Stimulated activated CD4-positive, alpha-beta T cell treated with anti-CD3 and anti-CD28 coated beads, Interleukin-4, amount 100 ng/mL, for 24 hours (primary cell): ENCODE measurements around the gene KRTAP5-6.
"Not testable (repeated sequence)": the region's sequence is repeated elsewhere in the genome, so short reads cannot be mapped to it uniquely, and the experiment has no call there.

Experiments
- DNase-seq: peaks from one replicate; pipeline ENCODE4 v3.0.0-alpha.2; 2020

KRTAP5-6 gene

GRCh38 chr11:1661454-1662269 lies 35.3 kb upstream of the KRTAP5-6 start:
- DNase-seq: not testable (repeated sequence)

GRCh38 chr11:1662699-1663283 lies 34.2 kb upstream of the KRTAP5-6 start:
- not testable (repeated sequence) for DNase-seq

GRCh38 chr11:1665313-1665712 lies 31.7 kb upstream of the KRTAP5-6 start:
- DNase-seq: no peak

GRCh38 chr11:1667121-1667850 lies 29.7 kb upstream of the KRTAP5-6 start:
- no peak for DNase-seq

GRCh38 chr11:1667906-1668305 lies 29.1 kb upstream of the KRTAP5-6 start:
- DNase-seq: no peak

- no peak for DNase-seq
Measured at GRCh38 chr11:1668911-1669473, 28.0 kb upstream of the KRTAP5-6 start.

- DNase-seq: no peak
Measured at GRCh38 chr11:1669546-1670218, 27.3 kb upstream of the KRTAP5-6 start.

GRCh38 chr11:1670457-1670856 lies 26.5 kb upstream of the KRTAP5-6 start:
- DNase-seq: not testable (repeated sequence)

GRCh38 chr11:1670905-1671371 lies 26.1 kb upstream of the KRTAP5-6 start:
- DNase-seq: no peak

- no peak for DNase-seq
Measured at GRCh38 chr11:1671658-1672057, 25.3 kb upstream of the KRTAP5-6 start.

GRCh38 chr11:1672613-1673350 lies 24.2 kb upstream of the KRTAP5-6 start:
- no peak for DNase-seq

GRCh38 chr11:1673446-1674172 lies 23.4 kb upstream of the KRTAP5-6 start:
- DNase-seq: no peak

- DNase-seq: no peak
Measured at GRCh38 chr11:1674173-1675131, 22.5 kb upstream of the KRTAP5-6 start.

- no peak for DNase-seq
Measured at GRCh38 chr11:1675536-1676228, 21.3 kb upstream of the KRTAP5-6 start.

GRCh38 chr11:1676229-1676740 lies 20.7 kb upstream of the KRTAP5-6 start:
- no peak for DNase-seq

GRCh38 chr11:1679881-1680280 lies 17.1 kb upstream of the KRTAP5-6 start:
- DNase-seq: no peak

GRCh38 chr11:1682225-1682905 lies 14.6 kb upstream of the KRTAP5-6 start:
- DNase-seq: no peak

- DNase-seq: not testable (repeated sequence)
Measured at GRCh38 chr11:1683216-1683615, 13.8 kb upstream of the KRTAP5-6 start.
